ENCODE measurements around the gene PSMA1. TPM values are rescaled to one million over a fixed set of nuclear protein-coding genes. Genes with fewer than 3 reads are reported as not detected.

Gene PSMA1
- total and polyA plus RNA-seq, 2 of the 13 experiments (the other 11 are each of a cell fraction or from before 2014, with no cell fraction given), result 188 to 229 TPM

DNA sequence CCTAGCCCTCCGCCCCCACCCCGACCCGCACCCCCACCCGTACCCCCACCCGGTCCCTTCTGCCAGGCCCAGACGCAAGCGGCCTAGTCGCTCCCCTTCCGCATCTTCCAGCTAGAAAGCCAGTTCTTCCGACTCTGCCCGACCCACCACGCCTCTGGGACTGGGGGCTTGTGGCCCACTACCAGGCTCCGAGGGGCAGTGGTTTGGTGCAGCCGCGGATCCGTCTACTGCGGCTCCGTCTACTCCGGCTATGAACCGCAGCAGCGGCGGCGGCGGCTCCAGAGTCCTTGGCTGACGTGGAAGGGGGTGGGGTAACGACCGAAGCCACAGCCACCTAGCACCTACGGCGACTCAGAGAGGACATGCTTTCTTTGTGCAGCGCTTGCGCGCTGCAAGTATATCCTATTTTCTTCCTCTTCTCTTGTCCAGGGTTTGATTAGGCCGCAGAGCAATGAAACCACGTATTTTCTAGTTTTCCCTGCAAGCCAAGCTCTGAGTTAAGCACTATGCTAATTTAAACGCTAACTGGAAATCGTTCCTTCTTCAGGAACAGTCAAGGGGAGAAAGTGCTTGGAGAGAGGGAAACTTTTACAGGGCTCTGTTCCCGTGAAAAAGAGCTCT lies 20.5 kb downstream of the PSMA1 start, which contains the start of gene COPB1 (continued):
- TF ChIP-seq, protein P1, sequence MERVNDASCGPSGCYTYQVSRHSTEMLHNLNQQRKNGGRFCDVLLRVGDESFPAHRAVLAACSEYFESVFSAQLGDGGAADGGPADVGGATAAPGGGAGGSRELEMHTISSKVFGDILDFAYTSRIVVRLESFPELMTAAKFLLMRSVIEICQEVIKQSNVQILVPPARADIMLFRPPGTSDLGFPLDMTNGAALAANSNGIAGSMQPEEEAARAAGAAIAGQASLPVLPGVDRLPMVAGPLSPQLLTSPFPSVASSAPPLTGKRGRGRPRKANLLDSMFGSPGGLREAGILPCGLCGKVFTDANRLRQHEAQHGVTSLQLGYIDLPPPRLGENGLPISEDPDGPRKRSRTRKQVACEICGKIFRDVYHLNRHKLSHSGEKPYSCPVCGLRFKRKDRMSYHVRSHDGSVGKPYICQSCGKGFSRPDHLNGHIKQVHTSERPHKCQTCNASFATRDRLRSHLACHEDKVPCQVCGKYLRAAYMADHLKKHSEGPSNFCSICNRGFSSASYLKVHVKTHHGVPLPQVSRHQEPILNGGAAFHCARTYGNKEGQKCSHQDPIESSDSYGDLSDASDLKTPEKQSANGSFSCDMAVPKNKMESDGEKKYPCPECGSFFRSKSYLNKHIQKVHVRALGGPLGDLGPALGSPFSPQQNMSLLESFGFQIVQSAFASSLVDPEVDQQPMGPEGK (CRISPR knock-in tag; IDR thresholded peaks at IDR 0.05), result peak; percentile 53
- TF ChIP-seq, protein P2, sequence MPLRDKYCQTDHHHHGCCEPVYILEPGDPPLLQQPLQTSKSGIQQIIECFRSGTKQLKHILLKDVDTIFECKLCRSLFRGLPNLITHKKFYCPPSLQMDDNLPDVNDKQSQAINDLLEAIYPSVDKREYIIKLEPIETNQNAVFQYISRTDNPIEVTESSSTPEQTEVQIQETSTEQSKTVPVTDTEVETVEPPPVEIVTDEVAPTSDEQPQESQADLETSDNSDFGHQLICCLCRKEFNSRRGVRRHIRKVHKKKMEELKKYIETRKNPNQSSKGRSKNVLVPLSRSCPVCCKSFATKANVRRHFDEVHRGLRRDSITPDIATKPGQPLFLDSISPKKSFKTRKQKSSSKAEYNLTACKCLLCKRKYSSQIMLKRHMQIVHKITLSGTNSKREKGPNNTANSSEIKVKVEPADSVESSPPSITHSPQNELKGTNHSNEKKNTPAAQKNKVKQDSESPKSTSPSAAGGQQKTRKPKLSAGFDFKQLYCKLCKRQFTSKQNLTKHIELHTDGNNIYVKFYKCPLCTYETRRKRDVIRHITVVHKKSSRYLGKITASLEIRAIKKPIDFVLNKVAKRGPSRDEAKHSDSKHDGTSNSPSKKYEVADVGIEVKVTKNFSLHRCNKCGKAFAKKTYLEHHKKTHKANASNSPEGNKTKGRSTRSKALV (CRISPR knock-in tag; IDR thresholded peaks at IDR 0.05), result 0 out of 2 replicates have a peak, but pooled peaks have one; percentile 28
- TF ChIP-seq ZSCAN25 (CRISPR knock-in tag; IDR thresholded peaks at IDR 0.05), result 0 out of 2 replicates have a peak, but pooled peaks have one; percentile 30
- TF ChIP-seq, protein P3, sequence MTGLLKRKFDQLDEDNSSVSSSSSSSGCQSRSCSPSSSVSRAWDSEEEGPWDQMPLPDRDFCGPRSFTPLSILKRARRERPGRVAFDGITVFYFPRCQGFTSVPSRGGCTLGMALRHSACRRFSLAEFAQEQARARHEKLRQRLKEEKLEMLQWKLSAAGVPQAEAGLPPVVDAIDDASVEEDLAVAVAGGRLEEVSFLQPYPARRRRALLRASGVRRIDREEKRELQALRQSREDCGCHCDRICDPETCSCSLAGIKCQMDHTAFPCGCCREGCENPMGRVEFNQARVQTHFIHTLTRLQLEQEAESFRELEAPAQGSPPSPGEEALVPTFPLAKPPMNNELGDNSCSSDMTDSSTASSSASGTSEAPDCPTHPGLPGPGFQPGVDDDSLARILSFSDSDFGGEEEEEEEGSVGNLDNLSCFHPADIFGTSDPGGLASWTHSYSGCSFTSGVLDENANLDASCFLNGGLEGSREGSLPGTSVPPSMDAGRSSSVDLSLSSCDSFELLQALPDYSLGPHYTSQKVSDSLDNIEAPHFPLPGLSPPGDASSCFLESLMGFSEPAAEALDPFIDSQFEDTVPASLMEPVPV (CRISPR knock-in tag; IDR thresholded peaks at IDR 0.05), result no peak; the same call in 1 of the 2 replicates
- TF ChIP-seq ZNF33A (CRISPR knock-in tag; IDR thresholded peaks at IDR 0.05; ENCODE audit: borderline replicate concordance), result 0 out of 2 replicates have a peak, but pooled peaks have one; percentile 11
- 0 out of 2 replicates have a peak, but pooled peaks have one; percentile 9 for TF ChIP-seq ZNF343 (CRISPR knock-in tag; IDR thresholded peaks at IDR 0.05)
- no peak for TF ChIP-seq MAF1 (CRISPR knock-in tag; IDR thresholded peaks at IDR 0.05; ENCODE audit: borderline replicate concordance)
- TF ChIP-seq TBX3 (IDR thresholded peaks at IDR 0.05; ENCODE audit: borderline replicate concordance), result peak; percentile 19; the same call in 1 of the 2 replicates
- TF ChIP-seq, protein P4, sequence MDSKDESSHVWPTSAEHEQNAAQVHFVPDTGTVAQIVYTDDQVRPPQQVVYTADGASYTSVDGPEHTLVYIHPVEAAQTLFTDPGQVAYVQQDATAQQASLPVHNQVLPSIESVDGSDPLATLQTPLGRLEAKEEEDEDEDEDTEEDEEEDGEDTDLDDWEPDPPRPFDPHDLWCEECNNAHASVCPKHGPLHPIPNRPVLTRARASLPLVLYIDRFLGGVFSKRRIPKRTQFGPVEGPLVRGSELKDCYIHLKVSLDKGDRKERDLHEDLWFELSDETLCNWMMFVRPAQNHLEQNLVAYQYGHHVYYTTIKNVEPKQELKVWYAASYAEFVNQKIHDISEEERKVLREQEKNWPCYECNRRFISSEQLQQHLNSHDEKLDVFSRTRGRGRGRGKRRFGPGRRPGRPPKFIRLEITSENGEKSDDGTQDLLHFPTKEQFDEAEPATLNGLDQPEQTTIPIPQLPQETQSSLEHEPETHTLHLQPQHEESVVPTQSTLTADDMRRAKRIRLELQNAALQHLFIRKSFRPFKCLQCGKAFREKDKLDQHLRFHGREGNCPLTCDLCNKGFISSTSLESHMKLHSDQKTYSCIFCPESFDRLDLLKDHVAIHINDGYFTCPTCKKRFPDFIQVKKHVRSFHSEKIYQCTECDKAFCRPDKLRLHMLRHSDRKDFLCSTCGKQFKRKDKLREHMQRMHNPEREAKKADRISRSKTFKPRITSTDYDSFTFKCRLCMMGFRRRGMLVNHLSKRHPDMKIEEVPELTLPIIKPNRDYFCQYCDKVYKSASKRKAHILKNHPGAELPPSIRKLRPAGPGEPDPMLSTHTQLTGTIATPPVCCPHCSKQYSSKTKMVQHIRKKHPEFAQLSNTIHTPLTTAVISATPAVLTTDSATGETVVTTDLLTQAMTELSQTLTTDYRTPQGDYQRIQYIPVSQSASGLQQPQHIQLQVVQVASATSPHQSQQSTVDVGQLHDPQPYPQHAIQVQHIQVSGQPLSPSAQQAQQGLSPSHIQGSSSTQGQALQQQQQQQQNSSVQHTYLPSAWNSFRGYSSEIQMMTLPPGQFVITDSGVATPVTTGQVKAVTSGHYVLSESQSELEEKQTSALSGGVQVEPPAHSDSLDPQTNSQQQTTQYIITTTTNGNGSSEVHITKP (CRISPR knock-in tag; IDR thresholded peaks at IDR 0.05; ENCODE audit: low read depth), result 0 out of 2 replicates have a peak, but pooled peaks have one; percentile 20
- TF ChIP-seq, protein P5, sequence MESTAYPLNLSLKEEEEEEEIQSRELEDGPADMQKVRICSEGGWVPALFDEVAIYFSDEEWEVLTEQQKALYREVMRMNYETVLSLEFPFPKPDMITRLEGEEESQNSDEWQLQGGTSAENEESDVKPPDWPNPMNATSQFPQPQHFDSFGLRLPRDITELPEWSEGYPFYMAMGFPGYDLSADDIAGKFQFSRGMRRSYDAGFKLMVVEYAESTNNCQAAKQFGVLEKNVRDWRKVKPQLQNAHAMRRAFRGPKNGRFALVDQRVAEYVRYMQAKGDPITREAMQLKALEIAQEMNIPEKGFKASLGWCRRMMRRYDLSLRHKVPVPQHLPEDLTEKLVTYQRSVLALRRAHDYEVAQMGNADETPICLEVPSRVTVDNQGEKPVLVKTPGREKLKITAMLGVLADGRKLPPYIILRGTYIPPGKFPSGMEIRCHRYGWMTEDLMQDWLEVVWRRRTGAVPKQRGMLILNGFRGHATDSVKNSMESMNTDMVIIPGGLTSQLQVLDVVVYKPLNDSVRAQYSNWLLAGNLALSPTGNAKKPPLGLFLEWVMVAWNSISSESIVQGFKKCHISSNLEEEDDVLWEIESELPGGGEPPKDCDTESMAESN (CRISPR knock-in tag; conservative IDR thresholded peaks at IDR 0.05), result peak; percentile 72; the same call in 1 of the 2 replicates
- TF ChIP-seq RBAK (CRISPR knock-in tag; IDR thresholded peaks at IDR 0.05), result 0 out of 2 replicates have a peak, but pooled peaks have one; percentile 49
- TF ChIP-seq ZSCAN12 (CRISPR knock-in tag; IDR thresholded peaks at IDR 0.05), result no peak
- TF ChIP-seq, protein P6, sequence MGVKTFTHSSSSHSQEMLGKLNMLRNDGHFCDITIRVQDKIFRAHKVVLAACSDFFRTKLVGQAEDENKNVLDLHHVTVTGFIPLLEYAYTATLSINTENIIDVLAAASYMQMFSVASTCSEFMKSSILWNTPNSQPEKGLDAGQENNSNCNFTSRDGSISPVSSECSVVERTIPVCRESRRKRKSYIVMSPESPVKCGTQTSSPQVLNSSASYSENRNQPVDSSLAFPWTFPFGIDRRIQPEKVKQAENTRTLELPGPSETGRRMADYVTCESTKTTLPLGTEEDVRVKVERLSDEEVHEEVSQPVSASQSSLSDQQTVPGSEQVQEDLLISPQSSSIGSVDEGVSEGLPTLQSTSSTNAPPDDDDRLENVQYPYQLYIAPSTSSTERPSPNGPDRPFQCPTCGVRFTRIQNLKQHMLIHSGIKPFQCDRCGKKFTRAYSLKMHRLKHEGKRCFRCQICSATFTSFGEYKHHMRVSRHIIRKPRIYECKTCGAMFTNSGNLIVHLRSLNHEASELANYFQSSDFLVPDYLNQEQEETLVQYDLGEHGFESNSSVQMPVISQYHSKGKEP (CRISPR knock-in tag; IDR thresholded peaks at IDR 0.05), result no peak
